NCI-H1048 (cell line): ENCODE measurements around the gene PRKCSH.
"Not testable (repeated sequence)": the region's sequence is repeated elsewhere in the genome, so short reads cannot be mapped to it uniquely, and the experiment has no call there.

Experiments used
- DNase-seq: peaks from one replicate; lab custom pipeline; 2025; lab: John Stamatoyannopoulos, UW

The PRKCSH gene

GRCh38 chr19:11420429-11421370 lies 14.7 kb upstream of the PRKCSH start:
- DNase-seq: no peak

DNA sequence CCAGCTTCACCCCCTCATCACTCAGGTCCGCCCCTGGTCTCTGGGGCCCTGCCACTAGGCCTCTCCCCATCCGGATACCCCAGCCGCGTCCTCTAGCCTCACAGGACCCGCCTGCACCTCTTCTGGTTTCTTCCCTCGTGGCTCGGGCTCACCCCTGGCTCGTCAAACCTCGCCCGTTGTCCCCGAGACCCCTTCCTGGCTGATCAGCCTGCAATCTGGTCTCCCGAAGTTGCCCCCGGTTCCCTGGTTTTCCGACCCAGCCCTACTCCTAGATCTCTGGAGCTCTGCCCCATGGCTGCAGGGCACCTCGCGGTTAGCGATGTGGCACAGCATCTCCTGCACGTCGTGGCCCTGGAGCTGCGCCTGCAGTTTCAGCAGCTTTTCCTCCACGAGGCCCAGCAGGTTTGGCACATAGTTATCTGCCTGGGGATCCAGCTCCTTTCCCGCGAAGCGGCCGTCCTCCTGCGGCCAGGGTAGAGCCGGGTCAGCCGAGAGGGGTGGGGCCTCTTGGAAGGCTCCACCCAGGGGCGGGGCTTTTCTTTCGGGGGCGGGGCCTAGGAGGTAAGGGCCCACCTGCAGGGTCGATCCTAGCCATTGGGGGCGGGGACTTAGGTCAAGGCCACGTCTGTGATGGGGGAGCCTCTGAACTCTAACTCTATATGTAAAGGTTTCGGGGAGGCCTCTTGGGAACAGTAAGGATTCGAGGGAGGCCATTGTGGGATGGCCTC lies 13.9 kb upstream of the PRKCSH start:
- no peak for DNase-seq

- no peak for DNase-seq
Observed at GRCh38 chr19:11422163-11423065, 13.0 kb upstream of the PRKCSH start.

DNA sequence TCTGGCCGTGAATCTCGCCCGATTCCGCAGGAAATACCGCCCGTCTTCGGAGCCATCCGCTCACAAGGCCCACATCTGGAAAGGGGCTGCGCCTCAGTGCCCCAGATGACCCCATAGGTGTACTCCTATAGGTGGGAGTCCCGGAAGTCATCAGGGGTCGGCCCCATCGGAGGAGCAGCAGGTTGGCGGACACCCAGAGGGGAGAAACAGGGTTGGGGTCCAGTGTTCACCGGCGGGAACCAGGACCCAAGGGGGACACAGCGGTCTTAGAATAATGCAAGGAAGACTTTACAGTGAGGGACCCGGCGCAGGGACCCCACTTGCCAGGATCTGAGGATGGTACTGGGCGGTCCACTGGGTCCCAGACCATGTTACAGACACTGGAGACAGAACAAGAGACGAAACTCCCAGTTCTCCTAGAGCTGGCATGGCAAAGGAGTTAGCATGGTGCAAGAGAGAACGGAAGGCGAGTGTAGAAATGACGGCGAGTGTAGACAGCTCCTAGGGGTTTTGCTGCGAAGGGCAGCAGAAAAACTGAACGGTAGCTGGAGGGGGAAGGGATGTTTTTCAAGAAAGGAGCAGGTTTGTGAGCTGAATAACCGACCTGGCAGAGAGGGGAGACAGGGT lies 12.2 kb upstream of the PRKCSH start:
- no peak for DNase-seq

GRCh38 chr19:11423791-11424181 lies 11.6 kb upstream of the PRKCSH start:
- no peak for DNase-seq

DNA sequence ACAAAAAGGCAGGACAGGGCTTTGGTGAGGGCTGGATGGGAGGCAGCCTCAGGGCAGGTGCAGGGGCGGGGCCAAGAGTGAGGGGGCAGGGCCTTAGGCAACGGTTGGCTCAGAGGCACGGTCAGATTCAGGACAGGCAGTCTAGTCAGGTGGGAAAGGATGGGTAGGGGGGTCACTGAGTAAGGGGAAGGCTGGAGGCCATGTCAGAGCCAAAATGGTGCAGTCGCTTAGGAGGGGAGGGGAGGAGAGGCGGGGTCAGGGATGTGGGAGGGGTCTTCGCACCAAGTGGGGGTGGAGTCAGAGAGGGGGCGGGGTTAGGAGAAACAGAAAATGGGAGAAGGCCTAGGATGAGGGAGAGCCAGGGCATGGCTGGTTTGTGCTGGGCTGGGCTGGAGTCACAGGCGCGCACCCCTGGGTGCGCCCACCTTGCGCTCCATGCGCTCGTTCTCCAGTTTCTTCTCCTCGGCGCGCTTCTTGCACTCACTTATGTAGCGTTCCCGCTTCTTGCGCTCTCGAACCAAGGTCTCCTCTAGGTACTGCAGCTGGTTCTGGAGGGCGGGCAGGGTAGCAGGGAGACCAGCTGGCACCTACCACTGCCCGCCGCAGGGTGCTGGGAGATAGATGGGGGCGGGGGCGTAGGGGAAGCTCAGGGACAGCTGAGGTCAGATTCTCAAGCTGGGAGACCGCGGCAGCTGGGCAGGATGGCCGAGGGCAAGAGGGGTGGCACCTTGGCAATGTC lies 9.5 kb upstream of the PRKCSH start:
- no peak for DNase-seq

DNA sequence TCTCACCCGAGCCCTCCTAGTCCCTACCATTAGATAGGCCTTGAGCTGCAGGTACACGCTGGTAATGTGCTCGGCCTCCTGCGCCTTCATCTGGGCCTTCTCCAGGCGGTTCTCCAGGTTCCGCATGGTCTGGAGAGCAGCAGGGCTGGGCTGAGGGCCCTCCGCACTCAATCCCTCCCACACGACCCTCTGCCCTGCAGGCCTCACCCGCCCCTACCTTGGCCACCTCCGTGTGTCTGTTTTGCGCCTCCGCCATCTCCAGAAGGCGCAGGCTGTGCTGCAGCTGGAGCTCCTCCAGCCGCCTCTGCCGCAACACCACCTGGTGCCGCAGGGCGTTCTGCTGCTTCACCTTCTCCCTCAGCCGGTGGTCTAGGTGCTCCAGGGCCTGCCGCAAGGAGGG lies 8.8 kb upstream of the PRKCSH start:
- DNase-seq: no peak

DNA sequence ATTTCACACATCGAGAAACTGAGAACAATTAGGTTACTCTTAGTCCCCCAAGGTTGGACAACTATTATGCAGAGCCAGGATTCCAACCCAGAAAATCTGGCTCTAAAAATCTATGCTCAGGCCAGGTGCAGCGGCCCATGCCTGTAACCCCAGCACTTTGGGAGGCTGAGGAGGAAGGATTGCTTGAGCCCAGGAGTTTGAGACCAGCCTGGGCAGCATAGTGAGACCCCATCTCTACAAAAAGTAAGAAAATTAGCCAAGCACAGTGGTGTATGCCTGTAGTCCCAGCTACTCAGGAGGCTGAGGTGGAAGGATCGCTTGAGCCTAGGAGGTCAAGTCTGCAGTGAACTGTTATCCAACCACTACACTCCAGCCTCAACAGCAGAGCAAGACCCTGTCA lies 1.9 kb upstream of the PRKCSH start:
- not testable (repeated sequence) for DNase-seq

- no peak for DNase-seq
Observed at GRCh38 chr19:11434703-11435056, 755 bp upstream of the PRKCSH start.

- no peak for DNase-seq
Observed at GRCh38 chr19:11435833-11436313, 438 bp downstream of the PRKCSH start.

- DNase-seq: no peak
Observed at GRCh38 chr19:11437955-11438354, 2.5 kb downstream of the PRKCSH start.

GRCh38 chr19:11444059-11444458 lies 8.6 kb downstream of the PRKCSH start:
- DNase-seq: no peak

DNA sequence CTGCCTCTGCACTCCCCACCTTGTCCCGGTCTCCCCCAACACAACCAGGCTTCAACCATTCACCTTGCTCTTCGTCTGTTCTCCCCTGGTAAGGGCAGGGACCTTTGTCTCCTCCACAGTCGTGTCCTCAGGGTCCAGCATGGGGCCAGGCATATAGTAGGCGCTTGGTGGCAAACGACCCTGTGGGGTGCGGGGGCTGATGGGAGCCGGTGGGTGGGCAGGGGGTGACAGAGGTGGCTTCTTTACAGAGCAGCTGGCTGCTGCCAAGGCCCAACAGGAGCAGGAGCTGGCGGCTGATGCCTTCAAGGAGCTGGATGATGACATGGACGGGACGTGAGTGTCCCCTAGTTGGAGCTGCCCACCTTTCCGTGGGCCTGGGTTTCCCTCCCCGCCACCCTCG lies 9.7 kb downstream of the PRKCSH start:
- no peak for DNase-seq

- DNase-seq: no peak
Observed at GRCh38 chr19:11446271-11446651, 10.8 kb downstream of the PRKCSH start.

- no peak for DNase-seq
Observed at GRCh38 chr19:11446652-11447301, 11.3 kb downstream of the PRKCSH start.

DNA sequence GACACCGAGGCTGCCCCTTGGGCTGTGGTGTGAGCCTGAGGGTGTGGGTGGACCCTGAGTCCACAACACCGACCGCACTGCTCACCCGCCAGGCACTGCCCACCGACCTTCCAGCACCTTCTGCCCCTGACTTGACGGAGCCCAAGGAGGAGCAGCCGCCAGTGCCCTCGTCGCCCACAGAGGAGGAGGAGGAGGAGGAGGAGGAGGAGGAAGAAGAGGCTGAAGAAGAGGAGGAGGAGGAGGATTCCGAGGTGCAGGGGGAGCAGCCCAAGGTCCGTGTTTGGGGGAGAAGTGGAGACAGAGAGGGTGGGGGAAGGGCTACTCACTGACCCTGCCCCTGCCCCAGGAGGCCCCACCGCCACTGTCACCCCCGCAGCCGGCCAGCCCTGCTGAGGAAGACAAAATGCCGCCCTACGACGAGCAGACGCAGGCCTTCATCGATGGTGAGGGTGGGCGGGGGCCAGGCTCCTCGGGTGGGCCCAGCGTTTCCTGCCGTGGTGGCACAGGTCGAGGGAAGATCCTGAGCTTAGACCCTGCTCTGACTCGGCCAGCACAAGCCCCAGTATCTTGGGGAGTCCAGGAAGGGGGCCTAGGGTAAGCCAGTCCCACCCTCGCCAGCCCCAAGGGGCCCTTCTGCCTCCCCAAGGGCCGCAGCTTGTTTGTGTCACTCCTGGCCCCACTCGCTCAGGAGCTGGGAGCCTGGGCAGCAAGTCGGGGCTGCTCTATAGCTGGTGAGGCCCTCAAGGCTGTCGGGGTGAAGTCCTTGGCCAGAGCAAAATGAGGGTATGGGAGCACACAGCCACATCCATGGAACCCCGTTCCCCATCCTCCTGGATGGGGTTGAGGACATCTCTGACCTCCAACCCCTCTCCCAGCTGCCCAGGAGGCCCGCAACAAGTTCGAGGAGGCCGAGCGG lies 12.2 kb downstream of the PRKCSH start:
- no peak for DNase-seq

DNA sequence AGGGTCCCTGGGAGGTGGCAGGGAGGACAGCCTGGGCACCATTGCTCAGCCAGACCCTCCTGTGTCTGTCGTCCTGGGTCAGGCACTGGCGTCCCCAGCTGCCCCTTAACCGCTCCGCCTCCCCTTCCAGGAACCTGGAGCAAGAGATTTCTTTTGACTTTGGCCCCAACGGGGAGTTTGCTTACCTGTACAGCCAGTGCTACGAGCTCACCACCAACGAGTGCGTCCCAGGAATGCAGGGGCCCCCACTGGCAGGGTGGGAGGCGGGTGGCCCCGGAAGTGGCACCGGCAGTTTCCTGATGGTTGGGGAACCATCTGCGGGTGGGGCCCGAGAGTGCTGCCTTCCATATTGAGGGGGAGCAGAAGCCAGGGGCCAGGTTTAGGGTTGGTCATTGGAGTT lies 13.0 kb downstream of the PRKCSH start:
- no peak for DNase-seq

DNA sequence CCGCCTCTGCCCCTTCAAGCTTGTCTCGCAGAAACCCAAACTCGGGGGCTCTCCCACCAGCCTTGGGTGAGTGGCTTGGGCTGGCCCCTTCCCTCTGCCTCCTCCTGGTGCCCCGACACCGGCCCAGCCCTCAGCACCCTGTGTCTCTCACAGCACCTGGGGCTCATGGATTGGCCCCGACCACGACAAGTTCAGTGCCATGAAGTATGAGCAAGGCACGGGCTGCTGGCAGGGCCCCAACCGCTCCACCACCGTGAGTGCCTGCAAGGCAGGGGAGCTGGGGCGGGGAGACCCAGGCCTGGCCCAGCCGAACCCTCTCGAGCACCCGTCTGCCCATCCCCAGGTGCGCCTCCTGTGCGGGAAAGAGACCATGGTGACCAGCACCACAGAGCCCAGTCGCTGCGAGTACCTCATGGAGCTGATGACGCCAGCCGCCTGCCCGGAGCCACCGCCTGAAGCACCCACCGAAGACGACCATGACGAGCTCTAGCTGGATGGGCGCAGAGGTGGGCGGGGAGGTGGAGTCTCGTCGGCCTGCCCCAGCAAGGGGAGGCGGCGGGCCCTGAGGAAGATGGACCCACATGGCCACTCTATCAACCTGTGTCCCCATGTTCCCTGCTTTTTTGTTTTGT lies 13.6 kb downstream of the PRKCSH start:
- DNase-seq: no peak
